Body of pancreas (tissue), 4 donors: ENCODE data around the gene PAX8. TPM values are rescaled to one million over a fixed set of nuclear protein-coding genes. Genes with fewer than 3 reads are reported as not detected.

Source experiments
- ATAC-seq: fragments of 150-250 bp; one replicate; pipeline ENCODE4 v1.9.1; 2016
- DNase-seq, 4 donors: peaks; one replicate each; pipeline ENCODE4 v3.0.0-alpha.2; 2019
- H3K27ac ChIP-seq, 4 donors: fragments of 200-600 bp; sonication (generic); 1 replicate in 3 of 4; 2 replicates in 1 of 4; pipeline versions ENCODE4 v1.5.1 to v1.6.1; 2016 to 2019; ENCODE audit warnings: mild to moderate bottlenecking in 1 of 4, mixed read lengths in 1 of 4, moderate library complexity in 1 of 4
- H3K27me3 ChIP-seq, 2 donors: fragments of 200-600 bp; sonication (generic); one replicate each; pipeline ENCODE4 v1.6.0; 2016; ENCODE audit warnings: mild to moderate bottlenecking in 1 of 2
- H3K36me3 ChIP-seq, 2 donors: fragments of 200-600 bp; sonication (generic); replicated peaks in 1 of 2; 2 replicates each; pipeline ENCODE4 v1.5.1; 2016; ENCODE audit warnings: low read depth in 2 of 2; ENCODE audit not compliant: insufficient read depth in 1 of 2
- H3K4me1 ChIP-seq: fragments of 200-600 bp; sonication (generic); one replicate; pipeline ENCODE4 v1.6.0; 2016
- H3K4me3 ChIP-seq, 2 donors: fragments of 200-600 bp; sonication (generic); 1 replicate in 1 of 2; 2 replicates in 1 of 2; pipeline ENCODE4 v1.5.1; 2016 to 2019
- H3K9me3 ChIP-seq, 3 donors: fragments of 200-600 bp; sonication (generic); 1 replicate in 2 of 3; 2 replicates in 1 of 3; pipeline ENCODE4 v1.5.1; 2016
- POLR2A ChIP-seq, 3 donors: fragments of 450-650 bp; IDR thresholded peaks; one replicate each; pipeline ENCODE4 v1.6.1; 2016; ENCODE audit warnings: antibody characterized with exemption in 3 of 3, mild to moderate bottlenecking in 2 of 3
- WGBS, 2 donors: methylation state at CpG; one replicate each; pipeline ENCODE4 v1.1.5; 2017; 5-methylcytosine and 5-hydroxymethylcytosine counted together
- intact Hi-C: fragments of 100-400 bp; cut with DNase I; formaldehyde crosslinking; loops from one replicate; pipeline ENCODE4 v1.15.1; 2023
- total RNA-seq, 2 donors: library from RNA; depleted of rRNA; stranded (reverse); fragments of >200 nt; gene quantifications; one replicate each; pipeline ENCODE4 v1.1.0, GENCODE V29; 2016
- TF ChIP-seq, protein P1 (sequence below), 7 experiments: fragments of 450-650 bp in 4 of 7; fragments of 200-600 bp in 3 of 7; sonication (generic) in 3 of 7; IDR thresholded peaks; one replicate each; pipeline ENCODE4 v1.5.1; 2016 to 2019; ENCODE audit warnings: antibody characterized with exemption in 7 of 7

Gene PAX8
- total RNA-seq, 2 donors from 2014 or later: 0.52 to 2.3 TPM

DNA sequence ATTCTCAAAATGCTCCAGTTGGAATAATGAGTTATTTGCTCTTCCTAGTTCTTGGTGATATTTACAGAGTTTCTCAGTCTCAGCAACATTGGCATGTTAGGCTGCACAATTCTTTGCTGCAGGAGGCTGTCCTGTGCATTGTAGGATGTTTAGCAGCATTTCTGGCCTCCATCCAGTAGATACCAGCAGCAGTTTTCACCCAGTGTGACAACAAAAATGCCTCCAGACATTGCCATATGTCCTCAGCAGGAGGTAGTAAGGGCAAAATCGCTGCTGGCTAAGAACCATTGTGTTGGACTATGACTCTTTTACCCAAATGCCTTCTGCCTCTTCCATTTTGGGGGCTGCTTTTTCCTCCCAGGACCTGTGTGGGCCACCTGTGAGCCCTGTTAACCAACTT lies 50.4 kb downstream of the PAX8 start:
- Histone ChIP-seq H3K9me3 (no peaks in the 10 kb centered on the region), H3K27me3 (no peaks in the 10 kb centered on the region), H3K27ac (no peak overlapping the region), H3K4me3 (no peak overlapping the region), H3K36me3 (no peaks in the 10 kb centered on the region), H3K4me1 (peaks cover 20% of the 10 kb centered on the region)
- no peak for TF ChIP-seq POLR2A (IDR thresholded peaks at IDR 0.05)
- TF ChIP-seq, protein P1, sequence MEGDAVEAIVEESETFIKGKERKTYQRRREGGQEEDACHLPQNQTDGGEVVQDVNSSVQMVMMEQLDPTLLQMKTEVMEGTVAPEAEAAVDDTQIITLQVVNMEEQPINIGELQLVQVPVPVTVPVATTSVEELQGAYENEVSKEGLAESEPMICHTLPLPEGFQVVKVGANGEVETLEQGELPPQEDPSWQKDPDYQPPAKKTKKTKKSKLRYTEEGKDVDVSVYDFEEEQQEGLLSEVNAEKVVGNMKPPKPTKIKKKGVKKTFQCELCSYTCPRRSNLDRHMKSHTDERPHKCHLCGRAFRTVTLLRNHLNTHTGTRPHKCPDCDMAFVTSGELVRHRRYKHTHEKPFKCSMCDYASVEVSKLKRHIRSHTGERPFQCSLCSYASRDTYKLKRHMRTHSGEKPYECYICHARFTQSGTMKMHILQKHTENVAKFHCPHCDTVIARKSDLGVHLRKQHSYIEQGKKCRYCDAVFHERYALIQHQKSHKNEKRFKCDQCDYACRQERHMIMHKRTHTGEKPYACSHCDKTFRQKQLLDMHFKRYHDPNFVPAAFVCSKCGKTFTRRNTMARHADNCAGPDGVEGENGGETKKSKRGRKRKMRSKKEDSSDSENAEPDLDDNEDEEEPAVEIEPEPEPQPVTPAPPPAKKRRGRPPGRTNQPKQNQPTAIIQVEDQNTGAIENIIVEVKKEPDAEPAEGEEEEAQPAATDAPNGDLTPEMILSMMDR (IDR thresholded peaks at IDR 0.05): no peak
- ATAC-seq (no peak), DNase-seq (no peak)
- intact Hi-C loops: no loop called here
- 73 to 90% methylated on average over 1 of the region's 1 CpG for WGBS, 2 donors

- H3K9me3 ChIP-seq: no peaks in the 10 kb centered on the region
- no peak for ATAC-seq
- TF ChIP-seq, protein P1 (IDR thresholded peaks at IDR 0.05): no peak
- intact Hi-C loops: no loop called here
- no peak overlapping the region for H3K4me3 ChIP-seq
- no peaks in the 10 kb centered on the region for H3K27me3 ChIP-seq
- DNase-seq: no peak
- peaks cover 20% of the 10 kb centered on the region for H3K4me1 ChIP-seq
- H3K36me3 ChIP-seq: no peaks in the 10 kb centered on the region
- 76 to 99% methylated on average over 3 of the region's 3 CpGs for WGBS, 2 donors
- no peak overlapping the region for H3K27ac ChIP-seq
These were observed 51.0 kb downstream of the PAX8 start for GRCh38 chr2:113227698-113228097.

DNA sequence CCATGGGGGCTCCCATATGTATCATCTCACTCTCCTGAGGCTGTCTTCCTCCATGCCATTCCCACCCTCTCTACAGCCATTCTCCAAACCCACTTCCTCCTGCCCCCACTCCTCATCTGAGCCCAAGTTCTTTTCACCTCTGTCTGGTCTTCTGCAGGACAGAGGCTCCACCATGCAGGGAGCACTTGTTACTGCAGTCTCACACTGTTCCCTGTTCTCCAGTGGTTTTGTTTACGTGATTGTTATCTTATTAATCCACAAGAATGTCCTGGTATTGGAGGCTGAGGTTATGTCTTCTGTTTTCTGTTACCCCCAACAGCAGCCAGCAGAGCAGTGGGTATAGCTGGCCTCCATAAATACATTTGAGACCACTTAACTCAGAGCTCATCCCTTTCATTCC lies 51.4 kb downstream of the PAX8 start:
- H3K27me3 ChIP-seq: no peaks in the 10 kb centered on the region
- no peak overlapping the region for H3K27ac ChIP-seq
- no peak overlapping the region for H3K4me3 ChIP-seq
- no peaks in the 10 kb centered on the region for H3K36me3 ChIP-seq
- DNase-seq (no peak), ATAC-seq (no peak)
- WGBS, 2 donors: 62 to 81% methylated on average over 1 of the region's 1 CpG
- intact Hi-C loops: no loop called here
- H3K9me3 ChIP-seq: no peaks in the 10 kb centered on the region
- H3K4me1 ChIP-seq: peaks cover 20% of the 10 kb centered on the region
- TF ChIP-seq POLR2A (IDR thresholded peaks at IDR 0.05): no peak
- TF ChIP-seq, protein P1 (IDR thresholded peaks at IDR 0.05): no peak

- Histone ChIP-seq H3K4me3 (no peak overlapping the region), H3K27me3 (no peaks in the 10 kb centered on the region), H3K4me1 (peaks cover 20% of the 10 kb centered on the region), H3K9me3 (no peaks in the 10 kb centered on the region), H3K27ac (peak overlapping the region in 3 of 4 donors; percentile 29 to 50 (median 45)), H3K36me3 (no peaks in the 10 kb centered on the region)
- intact Hi-C loops: no loop called here
- DNase-seq (no peak), ATAC-seq (no peak)
- TF ChIP-seq POLR2A (IDR thresholded peaks at IDR 0.05): no peak
- TF ChIP-seq, protein P1 (IDR thresholded peaks at IDR 0.05): no peak
- WGBS, 2 donors: 57 to 70% methylated on average over 4 of the region's 4 CpGs
These were observed 52.3 kb downstream of the PAX8 start for GRCh38 chr2:113226462-113226861.
